Mucosa of gallbladder (tissue), 1 donor: ENCODE results near the gene LAT. TPM values are rescaled to one million over a fixed set of nuclear protein-coding genes. Genes with fewer than 3 reads are reported as not detected.

Experiments used
- DNase-seq: peaks from one replicate; pipeline ENCODE4 v3.0.0-alpha.2; 2020; ENCODE audit warnings: low spot score
- total RNA-seq: library from RNA; stranded (reverse); gene quantifications from one replicate; pipeline ENCODE4 v1.2.1, GENCODE V29; 2021
- donor health status: DM: no; HTN: no; CAD: no.

Gene LAT
- total RNA-seq, 1 donor from 2014 or later: 14.3 TPM

DNA sequence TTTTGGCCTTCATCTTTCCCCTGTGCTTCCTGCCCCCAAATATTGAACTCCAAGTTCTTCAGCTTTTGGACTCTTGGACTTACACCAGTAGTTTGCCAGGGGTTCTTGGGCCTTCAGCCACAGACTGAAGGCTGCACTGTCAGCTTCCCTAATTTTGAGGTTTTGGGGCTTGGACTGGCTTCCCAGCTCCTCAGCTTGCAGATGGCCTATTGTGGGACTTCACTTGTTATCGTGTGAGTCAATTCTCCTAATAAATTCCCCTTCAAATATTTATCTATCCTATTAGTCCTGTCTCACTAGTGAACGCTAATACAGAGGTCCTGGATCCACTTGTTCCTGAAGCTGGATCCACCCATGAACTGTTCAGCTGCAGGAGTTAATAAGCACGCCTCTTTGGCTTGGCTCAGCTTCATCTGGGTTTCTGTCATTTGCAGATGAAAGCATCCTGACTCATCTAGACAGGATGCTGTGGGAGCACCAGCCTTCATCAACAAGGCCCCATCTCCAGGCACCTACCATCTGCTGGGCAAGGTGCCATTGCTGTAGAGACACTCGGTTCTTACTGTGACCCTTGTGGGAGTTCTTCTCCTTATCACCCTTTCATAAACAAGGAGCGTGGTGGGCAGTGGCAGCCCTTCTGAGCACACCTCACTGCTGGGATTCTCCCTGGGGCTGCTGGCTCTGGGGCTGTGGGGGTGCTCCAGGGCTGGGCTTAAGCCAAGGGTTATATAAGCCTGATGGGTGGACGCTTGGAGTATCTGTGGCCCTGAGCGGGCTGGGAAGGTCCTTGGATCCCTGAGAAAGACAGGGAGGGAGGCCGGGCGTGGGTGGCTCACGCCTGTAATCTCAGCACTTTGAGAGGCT, 23.1 kb downstream of the LAT start:
- DNase-seq: no peak

DNA sequence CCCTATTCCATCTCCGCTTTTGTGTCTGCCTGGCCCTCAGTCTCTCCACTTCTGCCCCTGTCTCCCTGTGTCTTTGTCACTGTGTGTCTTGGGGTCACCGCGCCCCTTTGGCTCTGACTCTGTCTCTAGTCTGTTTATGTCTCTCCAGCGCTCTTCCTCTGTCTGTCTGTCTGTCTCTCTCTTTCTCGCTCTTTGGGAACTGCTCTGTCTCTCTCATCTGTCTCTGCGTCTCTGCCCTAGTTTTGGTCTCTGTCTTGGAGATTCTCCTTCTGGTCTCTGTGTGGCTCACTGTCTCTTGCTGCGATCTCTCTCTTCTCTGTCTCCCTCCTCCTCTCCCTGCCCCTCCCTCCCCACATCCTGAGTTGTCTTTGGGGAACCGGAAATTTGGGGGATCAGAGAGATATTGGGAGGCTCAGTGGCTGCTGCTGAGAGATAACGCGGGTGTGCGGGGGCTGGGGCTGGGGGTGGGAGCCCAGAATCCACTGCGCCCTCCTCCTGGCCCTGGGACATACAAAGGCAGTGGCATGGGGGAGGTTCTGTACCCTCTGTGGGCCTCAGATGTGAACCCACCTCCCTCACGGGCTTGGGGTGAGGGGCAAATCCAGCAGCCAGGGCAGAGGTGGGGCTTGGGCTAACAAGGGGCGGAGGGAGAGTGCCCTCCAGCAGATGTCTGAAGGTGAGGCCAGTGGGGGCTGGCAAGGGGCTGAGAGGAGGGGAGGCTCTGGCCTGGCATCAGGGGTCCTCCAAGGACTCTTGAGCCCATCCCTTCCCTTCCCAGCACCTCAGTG, 24.4 kb downstream of the LAT start:
- DNase-seq: no peak

GRCh38 chr16:29009838-29010166, 24.9 kb downstream of the LAT start:
- no peak for DNase-seq

DNA sequence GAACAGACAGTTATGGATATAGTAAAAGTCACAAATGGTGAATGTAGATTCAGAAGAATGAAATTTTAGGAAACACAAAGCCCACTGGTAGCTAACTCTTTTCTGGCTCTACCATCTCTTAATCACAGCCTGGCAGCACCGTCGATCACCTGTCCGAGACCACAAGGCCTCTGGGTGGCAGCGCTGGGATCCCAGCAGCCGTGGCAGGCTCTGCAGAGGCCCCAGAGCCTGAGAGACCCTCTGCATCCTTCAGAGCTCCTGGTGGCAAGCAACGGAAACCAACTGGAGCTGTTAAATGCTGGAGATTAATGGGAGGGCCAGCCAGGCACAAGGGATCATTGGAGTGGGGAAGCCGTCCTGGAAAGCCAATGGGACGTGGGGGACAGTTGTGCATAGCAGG, 26.3 kb downstream of the LAT start:
- DNase-seq: no peak

DNA sequence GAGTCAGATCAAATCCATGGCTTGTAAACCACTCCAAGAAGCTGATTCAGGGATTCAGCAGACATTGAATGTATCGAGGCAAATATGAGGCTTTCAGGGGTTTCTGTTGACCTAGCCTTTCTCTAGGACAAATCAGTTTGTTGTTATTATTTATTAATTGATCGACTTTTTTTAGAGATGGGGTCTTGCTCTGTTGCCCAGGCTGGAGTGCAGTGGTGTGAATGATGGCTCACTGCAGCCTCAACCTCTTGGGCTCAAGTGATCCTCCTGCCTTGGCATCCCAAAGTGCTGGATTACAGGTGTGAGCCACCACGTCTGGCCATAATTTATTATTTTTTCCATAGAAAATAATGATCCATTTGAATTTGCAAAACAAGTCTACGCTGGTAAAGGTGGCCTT, 27.0 kb downstream of the LAT start:
- no peak for DNase-seq

DNA sequence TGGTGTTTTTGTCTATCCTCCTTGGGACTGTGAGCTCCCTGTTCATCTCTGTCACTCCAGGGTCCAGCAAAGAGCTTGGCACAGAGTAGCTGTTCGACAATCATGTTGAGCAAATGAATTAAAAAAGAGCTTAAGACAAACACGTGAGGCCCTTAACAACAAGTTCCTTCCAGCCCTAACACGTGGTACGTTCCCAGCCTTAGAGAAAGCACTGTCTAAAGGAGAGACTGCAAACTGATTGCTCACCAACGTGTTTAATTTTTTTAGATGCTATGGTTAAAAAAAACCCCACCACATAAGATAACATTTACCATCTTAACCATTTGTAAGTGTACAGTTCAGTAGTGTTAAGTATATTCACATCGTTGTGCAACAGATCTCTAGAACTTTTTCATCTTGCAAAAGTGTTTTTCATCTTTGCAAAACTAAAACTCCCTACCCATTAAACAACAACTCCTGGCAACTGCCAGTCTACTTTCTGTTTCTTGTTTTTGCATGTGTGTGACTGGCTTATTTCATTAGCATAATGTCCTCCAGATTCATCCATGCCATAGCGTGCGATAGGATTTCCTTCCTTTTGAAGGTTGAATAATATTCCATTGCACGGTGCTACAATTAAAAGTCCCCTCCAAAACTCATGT, 28.2 kb downstream of the LAT start:
- DNase-seq: no peak

- no peak for DNase-seq
Measured at GRCh38 chr16:29014561-29015069, 29.8 kb downstream of the LAT start.

GRCh38 chr16:29022196-29022595, 37.3 kb downstream of the LAT start:
- no peak for DNase-seq

DNA sequence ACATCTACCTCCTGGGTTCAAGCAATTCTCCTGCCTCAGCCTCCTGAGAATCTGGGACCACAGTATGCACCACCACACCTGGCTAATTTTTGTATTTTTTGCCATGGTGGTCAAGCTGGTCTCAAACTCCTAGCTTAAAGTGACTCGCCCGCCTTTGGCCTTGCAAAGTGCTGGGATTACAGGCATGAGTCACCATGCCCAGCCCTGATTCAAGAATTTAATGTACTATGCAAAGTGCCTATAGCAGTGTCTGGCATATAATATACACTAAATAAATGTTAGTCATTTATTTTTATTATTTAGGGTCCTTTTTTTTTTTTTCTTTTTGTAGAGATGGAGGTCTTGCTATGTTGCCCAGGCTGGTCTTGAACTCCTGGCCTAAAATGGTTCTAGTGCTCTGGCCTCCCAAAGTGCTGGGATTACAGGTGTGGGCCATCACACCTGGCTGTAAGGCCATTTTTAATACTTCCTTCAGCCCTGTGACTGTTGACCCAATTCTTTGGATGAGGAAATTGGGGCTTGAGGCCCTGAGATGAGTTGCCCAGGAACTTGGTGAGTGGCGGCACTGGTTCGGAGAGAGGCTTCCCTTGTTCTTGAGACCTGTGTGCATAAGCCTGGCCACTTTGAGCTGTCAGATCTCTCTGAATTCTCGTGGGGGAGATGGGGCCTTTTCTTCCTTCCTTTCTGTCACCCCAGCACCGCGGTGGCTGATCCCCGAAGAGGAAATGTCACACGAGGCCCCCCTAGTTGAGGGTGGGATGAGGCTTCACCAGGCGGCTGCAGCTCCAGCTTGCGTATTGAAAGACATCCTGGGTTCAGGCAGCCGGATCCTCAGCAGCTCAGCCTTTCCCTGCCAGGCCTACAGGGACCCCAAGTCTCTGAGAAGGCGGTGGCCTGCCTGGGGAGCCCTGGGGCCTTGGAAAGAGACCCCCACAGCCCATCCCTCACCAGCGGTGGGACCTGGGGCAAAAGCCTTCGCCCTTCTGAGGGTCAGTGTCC, 38.7 kb downstream of the LAT start:
- DNase-seq: no peak

GRCh38 chr16:29024278-29024677, 39.4 kb downstream of the LAT start:
- DNase-seq: no peak

DNA sequence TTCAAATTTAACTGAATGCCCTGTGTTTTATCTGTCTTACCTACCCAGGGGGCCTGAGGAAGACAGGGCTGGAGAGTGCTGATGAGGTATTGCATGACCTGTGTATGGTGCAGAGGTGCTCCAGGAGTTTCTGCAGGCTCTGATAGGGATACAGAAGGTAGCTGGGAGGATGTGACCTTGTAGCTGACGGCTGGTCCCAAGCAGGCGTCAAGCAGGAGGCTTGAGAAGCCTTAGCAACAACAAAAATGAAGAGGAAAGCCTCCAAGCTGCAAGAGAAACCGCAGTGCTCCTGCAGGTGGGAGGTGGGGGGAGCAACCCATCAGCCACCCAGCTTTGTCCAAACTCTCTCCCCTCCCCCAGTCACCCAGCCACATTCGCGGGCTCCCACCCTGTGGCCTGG, 40.4 kb downstream of the LAT start:
- DNase-seq: no peak

DNA sequence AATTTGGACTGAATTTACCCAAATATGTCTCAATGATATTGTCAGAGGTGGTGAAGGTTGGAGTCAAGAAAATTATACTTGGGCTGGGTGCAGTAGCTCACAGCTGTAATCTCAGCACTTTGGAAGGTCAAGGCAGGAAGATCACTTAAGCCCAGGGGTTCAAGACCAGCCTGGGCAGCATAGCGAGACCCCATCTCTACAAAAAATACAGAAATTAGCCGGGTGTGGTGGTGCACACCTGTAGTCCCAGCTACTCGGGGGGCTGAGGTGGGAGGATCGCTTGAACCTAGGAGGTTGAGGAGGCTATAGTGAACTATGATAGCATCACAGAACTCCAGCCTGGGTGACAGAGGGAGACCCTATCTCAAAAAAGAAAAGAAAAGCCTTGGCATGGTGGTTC, 40.9 kb downstream of the LAT start:
- no peak for DNase-seq

DNA sequence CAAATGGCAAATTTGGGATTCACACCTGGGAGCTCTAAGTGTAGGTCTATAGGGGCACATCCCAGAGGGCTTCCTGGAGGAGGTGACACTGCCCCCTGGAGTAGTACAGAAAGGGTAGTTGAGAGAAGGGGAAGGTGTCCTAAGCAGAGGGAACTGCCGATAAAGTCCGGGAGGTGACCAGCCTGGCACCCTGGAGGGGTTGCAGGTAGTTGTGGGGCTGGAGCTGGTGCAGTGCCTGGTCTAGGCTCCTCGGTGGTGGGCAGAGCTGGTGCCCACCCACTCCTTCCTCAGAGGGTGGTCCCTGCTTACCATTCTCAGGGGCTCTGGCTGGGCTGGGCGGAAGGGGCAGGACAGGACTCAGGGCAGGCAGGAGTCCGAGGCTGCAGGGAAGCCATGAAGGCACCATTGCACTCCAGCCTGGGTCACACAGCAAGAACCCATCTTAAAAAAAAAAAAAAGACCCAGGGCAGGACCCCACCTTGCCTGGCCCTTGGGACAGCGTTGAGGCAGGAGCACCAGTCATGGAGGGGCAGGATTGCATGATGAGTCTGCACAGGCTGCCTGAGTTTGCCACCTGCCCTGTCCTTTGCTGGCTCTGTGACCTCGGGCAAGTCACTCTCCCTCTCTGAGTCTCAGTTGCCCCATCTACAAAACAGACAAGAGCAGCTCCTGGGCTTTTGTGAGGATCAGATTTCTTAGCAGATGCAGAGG, 43.8 kb downstream of the LAT start:
- no peak for DNase-seq

DNA sequence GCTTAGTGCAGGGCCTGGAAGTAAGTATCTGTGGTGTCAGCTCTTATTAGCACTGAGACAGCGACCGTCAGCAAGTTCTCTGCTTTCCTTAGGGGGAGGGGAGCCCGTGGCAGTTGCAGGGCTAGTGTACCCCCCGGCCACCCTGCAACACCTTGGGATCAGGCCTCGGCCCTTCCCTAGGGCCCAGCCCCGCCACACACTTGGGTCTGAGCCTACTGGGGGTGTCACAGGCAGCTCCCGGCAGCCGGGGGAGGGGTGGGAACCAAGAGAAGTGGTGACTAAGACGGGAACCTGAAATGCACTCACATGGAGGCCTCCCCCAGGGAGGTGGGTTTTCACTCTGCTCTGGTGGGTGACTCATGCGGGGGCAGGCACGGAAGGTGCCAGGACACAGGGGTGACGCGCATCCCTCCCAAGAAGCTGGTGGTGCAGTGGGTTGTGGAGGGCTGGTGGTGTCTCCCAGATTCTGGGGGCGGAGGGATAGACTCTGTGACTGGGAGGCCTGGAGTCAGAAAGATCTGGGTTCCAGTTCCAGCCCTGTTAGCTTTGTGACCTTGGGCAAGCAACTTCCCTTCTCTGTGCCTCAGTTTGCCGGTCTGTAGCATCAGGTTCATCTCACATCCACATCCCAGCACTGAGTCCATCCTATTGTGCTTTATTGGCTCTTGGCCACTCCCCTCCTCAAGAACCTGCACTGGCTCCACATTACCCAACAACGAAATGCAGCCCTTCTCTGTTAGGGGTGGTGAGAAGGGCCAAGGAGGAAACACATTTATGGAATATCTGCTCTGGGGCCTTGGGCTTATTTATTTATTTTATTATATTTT, 44.5 kb downstream of the LAT start:
- no peak for DNase-seq

DNA sequence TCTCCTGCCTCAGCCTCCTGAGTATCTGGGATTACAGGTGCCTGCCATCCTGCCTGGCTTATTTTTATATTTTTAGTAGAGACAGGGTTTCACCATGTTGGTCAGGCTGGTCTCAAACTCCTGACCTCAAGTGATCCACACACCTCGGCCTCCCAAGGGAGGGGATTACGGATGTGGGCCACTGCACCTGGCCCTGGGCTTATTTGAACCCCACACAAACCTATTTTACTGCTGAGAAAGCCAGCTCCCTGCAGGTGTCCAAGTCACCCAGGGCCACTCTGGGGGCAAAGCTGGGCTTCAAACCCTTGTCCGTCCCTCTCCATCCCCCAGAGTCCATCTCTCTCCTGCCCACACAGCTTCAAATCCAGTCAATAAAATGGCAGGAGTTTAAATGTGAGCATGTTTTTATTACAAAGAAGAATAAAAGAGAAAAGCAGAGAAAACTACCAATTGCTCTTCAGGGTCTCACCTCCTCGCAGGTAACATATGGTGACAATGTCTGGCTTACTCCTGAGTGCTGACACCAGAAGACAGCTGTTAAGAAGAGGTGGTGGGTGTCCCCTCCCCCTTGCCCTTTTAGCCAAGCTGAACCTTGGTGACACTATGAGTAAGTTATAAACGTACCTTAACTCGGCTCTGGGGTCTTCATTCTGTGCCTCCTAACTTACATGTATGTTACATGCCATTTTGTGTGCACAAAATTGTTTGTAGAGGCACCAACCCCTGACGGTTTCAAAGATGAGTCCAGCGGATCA, 45.4 kb downstream of the LAT start:
- no peak for DNase-seq
